Gastroesophageal sphincter (tissue), 3 donors: Measurements from ENCODE around the gene DUS4L.

ENCODE experiments used
- POLR2AphosphoS5 ChIP-seq: sonication (generic); formaldehyde crosslinking; IDR thresholded peaks from one replicate; pipeline ENCODE4 v1.6.1; 2017; ENCODE audit warnings: antibody characterized with exemption
- TF ChIP-seq, protein P1 (sequence below), 4 experiments: fragments of 200-600 bp in 2 of 4; fragments of 450-650 bp in 2 of 4; sonication (generic) in 1 of 4; IDR thresholded peaks; one replicate each; pipeline ENCODE4 v1.5.1; 2017 to 2019; ENCODE audit warnings: antibody characterized with exemption in 4 of 4, mild to moderate bottlenecking in 2 of 4, moderate library complexity in 2 of 4

DNA sequence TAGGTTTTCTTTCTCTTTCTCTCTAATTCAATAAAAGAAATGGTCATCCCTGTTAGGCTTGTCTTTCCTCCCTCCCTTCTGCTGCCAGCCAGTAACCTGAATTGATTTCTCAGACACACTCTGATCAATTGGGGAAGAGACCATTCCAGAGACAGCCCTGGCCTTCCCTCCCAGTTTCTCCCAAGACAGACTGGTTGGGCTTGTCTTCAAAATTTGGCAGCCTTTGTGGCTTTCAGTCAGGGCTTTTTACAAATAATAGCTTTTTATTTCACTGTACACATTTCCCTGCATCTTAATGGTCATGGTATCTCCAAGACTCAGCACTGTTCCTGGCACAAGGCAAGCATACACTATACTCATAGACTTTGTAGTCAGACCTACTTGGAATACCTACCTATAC lies 50.2 kb downstream of the DUS4L start:
- TF ChIP-seq POLR2AphosphoS5, result no peak
- TF ChIP-seq, protein P1, sequence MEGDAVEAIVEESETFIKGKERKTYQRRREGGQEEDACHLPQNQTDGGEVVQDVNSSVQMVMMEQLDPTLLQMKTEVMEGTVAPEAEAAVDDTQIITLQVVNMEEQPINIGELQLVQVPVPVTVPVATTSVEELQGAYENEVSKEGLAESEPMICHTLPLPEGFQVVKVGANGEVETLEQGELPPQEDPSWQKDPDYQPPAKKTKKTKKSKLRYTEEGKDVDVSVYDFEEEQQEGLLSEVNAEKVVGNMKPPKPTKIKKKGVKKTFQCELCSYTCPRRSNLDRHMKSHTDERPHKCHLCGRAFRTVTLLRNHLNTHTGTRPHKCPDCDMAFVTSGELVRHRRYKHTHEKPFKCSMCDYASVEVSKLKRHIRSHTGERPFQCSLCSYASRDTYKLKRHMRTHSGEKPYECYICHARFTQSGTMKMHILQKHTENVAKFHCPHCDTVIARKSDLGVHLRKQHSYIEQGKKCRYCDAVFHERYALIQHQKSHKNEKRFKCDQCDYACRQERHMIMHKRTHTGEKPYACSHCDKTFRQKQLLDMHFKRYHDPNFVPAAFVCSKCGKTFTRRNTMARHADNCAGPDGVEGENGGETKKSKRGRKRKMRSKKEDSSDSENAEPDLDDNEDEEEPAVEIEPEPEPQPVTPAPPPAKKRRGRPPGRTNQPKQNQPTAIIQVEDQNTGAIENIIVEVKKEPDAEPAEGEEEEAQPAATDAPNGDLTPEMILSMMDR (IDR thresholded peaks at IDR 0.05), result no peak
